HUES48 (cell line): Measurements from ENCODE around the gene TSC22D2.

Experiments
- H3K27ac ChIP-seq: one replicate; pipeline ENCODE4 v1.7.0; 2013; ENCODE audit warnings: low read depth, low read length, inconsistent platforms
- H3K27me3 ChIP-seq: 2 replicates; pipeline ENCODE4 v1.6.1; 2013; ENCODE audit warnings: mild to moderate bottlenecking, low read length; ENCODE audit not compliant: control insufficient read depth, insufficient read depth
- H3K36me3 ChIP-seq: 2 replicates; pipeline ENCODE4 v1.6.1; 2013; ENCODE audit warnings: low read length; ENCODE audit not compliant: control insufficient read depth, insufficient read depth
- H3K4me1 ChIP-seq: 2 replicates; pipeline ENCODE4 v1.6.1; 2013; ENCODE audit warnings: mild to moderate bottlenecking, low read length; ENCODE audit not compliant: control insufficient read depth, insufficient read depth
- H3K4me3 ChIP-seq: 2 replicates; pipeline ENCODE4 v1.5.1; 2013; ENCODE audit warnings: mild to moderate bottlenecking, low read depth, low read length
- H3K9ac ChIP-seq: 2 replicates; pipeline ENCODE4 v1.6.1; 2013; ENCODE audit warnings: mild to moderate bottlenecking, low read depth, low read length, moderate library complexity
- H3K9me3 ChIP-seq: 2 replicates; pipeline ENCODE4 v1.6.1; 2013; ENCODE audit warnings: low read length; ENCODE audit not compliant: control insufficient read depth, insufficient read depth

TSC22D2 gene

DNA sequence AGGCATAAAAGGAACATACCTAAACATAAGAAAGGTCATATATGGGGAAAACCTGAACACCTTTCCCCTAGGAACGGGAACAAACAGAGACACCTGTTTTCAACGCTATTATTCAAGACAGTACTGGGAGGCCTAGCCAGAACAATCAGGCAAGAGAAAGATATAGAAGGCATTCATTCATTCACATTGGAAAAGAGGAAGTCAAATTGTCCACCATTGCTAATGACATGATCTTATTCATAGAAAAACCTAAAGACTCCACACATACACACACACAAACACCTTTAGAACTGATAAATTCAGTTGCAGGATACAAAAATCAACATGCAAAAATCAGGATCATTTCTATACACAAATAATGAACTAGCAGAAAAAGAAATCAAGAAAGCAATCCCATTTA is 101.7 kb downstream of the TSC22D2 start:
- no peaks in the 10 kb centered on the region for H3K9me3 ChIP-seq
- H3K4me1 ChIP-seq: peaks cover 24% of the 10 kb centered on the region
- no peak overlapping the region for H3K4me3 ChIP-seq
- H3K27ac ChIP-seq: no peak overlapping the region
- no peak overlapping the region for H3K9ac ChIP-seq
- H3K27me3 ChIP-seq: no peaks in the 10 kb centered on the region
- H3K36me3 ChIP-seq: no peaks in the 10 kb centered on the region

DNA sequence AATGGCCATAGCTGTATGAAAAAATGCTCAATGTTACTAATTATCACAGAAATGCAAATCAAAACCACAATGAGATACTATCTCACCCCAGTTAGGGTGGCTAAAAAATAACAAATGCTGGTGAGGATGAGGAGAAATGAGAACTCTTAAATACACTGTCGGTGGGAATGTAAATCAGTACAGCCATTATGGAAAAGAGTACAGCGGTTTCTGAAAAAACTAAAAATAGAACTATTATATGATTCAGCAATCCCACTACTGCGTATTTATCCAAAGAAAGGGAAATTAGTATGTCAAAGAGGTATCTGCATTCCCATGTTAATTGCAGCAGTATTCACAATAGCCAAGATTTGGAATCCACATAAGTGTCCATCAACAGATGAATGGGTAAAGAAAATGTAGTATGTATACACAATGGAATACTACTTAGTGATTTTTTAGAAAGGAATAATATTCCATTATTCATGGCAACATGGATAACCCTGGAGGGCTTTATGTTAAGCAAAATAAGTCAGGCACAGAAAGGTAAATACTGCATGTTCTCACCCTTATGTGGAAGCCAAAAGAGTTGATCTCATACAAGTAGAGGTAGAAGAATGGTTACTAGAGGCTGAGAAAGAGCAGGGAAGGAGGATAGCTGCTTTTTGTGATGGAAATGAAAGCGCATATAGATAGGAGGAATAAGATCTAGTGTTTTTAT is 103.2 kb downstream of the TSC22D2 start:
- Histone ChIP-seq H3K9me3 (no peaks in the 10 kb centered on the region), H3K36me3 (no peaks in the 10 kb centered on the region), H3K9ac (no peak overlapping the region), H3K4me1 (peaks cover 24% of the 10 kb centered on the region), H3K27me3 (no peaks in the 10 kb centered on the region), H3K4me3 (no peak overlapping the region), H3K27ac (no peak overlapping the region)

DNA sequence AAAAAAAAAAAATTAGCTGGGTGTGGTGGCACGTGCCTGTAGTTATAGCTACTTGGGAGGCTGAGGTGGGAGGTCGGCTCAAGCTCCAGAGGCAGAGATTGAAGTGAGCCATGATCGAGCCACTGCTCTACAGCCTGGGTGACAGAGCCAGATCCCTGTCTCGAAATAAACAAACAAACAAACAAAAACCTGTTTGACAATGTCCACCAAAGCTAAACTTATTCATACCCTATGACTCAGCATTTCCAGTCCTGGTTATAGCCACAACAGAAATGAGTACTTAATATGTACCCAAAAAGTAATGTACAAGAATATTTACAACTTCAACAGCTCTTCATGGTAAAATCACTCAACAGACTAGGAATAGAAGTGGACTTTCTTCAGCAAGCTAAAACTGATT is 107.1 kb downstream of the TSC22D2 start:
- Histone ChIP-seq H3K27ac (no peak overlapping the region), H3K4me1 (peaks cover 24% of the 10 kb centered on the region), H3K27me3 (no peaks in the 10 kb centered on the region), H3K9me3 (no peaks in the 10 kb centered on the region), H3K4me3 (no peak overlapping the region), H3K9ac (no peak overlapping the region), H3K36me3 (no peaks in the 10 kb centered on the region)
